Stimulated activated CD4-positive, alpha-beta T cell treated with anti-CD3 and anti-CD28 coated beads, Interleukin-1b, Interleukin-23, amount 100 ng/mL, for 48 hours (primary cell): Measurements from ENCODE around the gene HLA-DRB1.
A peak's percentile ranks its signal among the peaks of the same experiment; 100 is the strongest.
"Not testable (repeated sequence)": the region's sequence is repeated elsewhere in the genome, so short reads cannot be mapped to it uniquely, and the experiment has no call there.

Experiments
- DNase-seq: peaks from one replicate; pipeline ENCODE4 v3.0.0-alpha.2; 2020

Gene HLA-DRB1

GRCh38 chr6:32589596-32590449 is at the start of gene HLA-DRB1:
Gene HLA-DRB1 (minus strand): TSS chr6:32589848. CDS start chr6:32589742, 106 bp downstream.
- peak; percentile 2 for DNase-seq

GRCh38 chr6:32638532-32639219 is 49.0 kb upstream of the HLA-DRB1 start:
- no peak for DNase-seq

- DNase-seq, result no peak
These were observed 48.2 kb upstream of the HLA-DRB1 start for GRCh38 chr6:32637883-32638282.

GRCh38 chr6:32637219-32637880 is 47.7 kb upstream of the HLA-DRB1 start, which contains the start of gene HLA-DQA1:
Gene HLA-DQA1 (plus strand): TSS chr6:32637406. CDS start chr6:32637459, 53 bp downstream.
- no peak for DNase-seq

- DNase-seq, result no peak
These were observed 46.0 kb upstream of the HLA-DRB1 start for GRCh38 chr6:32635526-32636123.

- DNase-seq, result not testable (repeated sequence)
These were observed 40.1 kb upstream of the HLA-DRB1 start for GRCh38 chr6:32629793-32630192.

GRCh38 chr6:32627831-32628230 is 38.2 kb upstream of the HLA-DRB1 start:
- DNase-seq, result no peak

- no peak for DNase-seq
These were observed 37.6 kb upstream of the HLA-DRB1 start for GRCh38 chr6:32627249-32627648.

- DNase-seq, result no peak
These were observed 35.5 kb upstream of the HLA-DRB1 start for GRCh38 chr6:32625137-32625536.

- no peak for DNase-seq
These were observed 34.9 kb upstream of the HLA-DRB1 start for GRCh38 chr6:32624565-32624964.

GRCh38 chr6:32623693-32624092 is 34.0 kb upstream of the HLA-DRB1 start:
- DNase-seq, result no peak

- peak; percentile 42 for DNase-seq
These were observed 33.1 kb upstream of the HLA-DRB1 start for GRCh38 chr6:32622545-32623401.

GRCh38 chr6:32621372-32621771 is 31.7 kb upstream of the HLA-DRB1 start:
- no peak for DNase-seq

- no peak for DNase-seq
These were observed 28.1 kb upstream of the HLA-DRB1 start for GRCh38 chr6:32617751-32618150.

- DNase-seq, result no peak
These were observed 26.4 kb upstream of the HLA-DRB1 start for GRCh38 chr6:32615885-32616532.

GRCh38 chr6:32614366-32615081 is 24.9 kb upstream of the HLA-DRB1 start:
- no peak for DNase-seq

GRCh38 chr6:32613475-32613874 is 23.8 kb upstream of the HLA-DRB1 start:
- no peak for DNase-seq

GRCh38 chr6:32610682-32611296 is 21.1 kb upstream of the HLA-DRB1 start:
- no peak for DNase-seq

GRCh38 chr6:32609731-32610640 is 20.3 kb upstream of the HLA-DRB1 start:
- peak; percentile 41 for DNase-seq
